ENCODE measurements around the gene RASA3.

Gene RASA3

GRCh38 chr13:114033541-114034315 lies 98.7 kb downstream of the RASA3 start:
- peaks cover 15% of the 10 kb centered on the region for H3K36me3 ChIP-seq (ENCODE audit: insufficient read depth, insufficient read length, low read length)
- TF ChIP-seq YY1 (IDR thresholded peaks at IDR 0.05; ENCODE audit: insufficient read depth, insufficient read length): no peak
- no peak for TF ChIP-seq ZNF274 (IDR thresholded peaks at IDR 0.05; ENCODE audit: low read depth, low read length)
- TF ChIP-seq SUZ12 (IDR thresholded peaks at IDR 0.05; ENCODE audit: extremely low read depth, insufficient read depth, insufficient read length): no peak
- no peak overlapping the region for H3K4me3 ChIP-seq (ENCODE audit: insufficient read length, low read depth)
- H3K27me3 ChIP-seq (ENCODE audit: insufficient read depth, insufficient read length): no peaks in the 10 kb centered on the region
- no peaks in the 10 kb centered on the region for H3K9me3 ChIP-seq (ENCODE audit: insufficient read depth, low read length)
- peaks cover 22% of the 10 kb centered on the region for H3K4me1 ChIP-seq (ENCODE audit: insufficient read depth, insufficient read length)
- DNase-seq (ENCODE audit: low read depth, low spot score): no peak
- H3K9ac ChIP-seq (ENCODE audit: insufficient read length, low read depth): no peak overlapping the region

GRCh38 chr13:114032126-114032799 lies 100.2 kb downstream of the RASA3 start:
- H3K36me3 ChIP-seq (ENCODE audit: insufficient read depth, insufficient read length, low read length): peaks cover 21% of the 10 kb centered on the region
- no peak for TF ChIP-seq YY1 (IDR thresholded peaks at IDR 0.05; ENCODE audit: insufficient read depth, insufficient read length)
- no peak for TF ChIP-seq SUZ12 (IDR thresholded peaks at IDR 0.05; ENCODE audit: extremely low read depth, insufficient read depth, insufficient read length)
- H3K9ac ChIP-seq (ENCODE audit: insufficient read length, low read depth): peak overlapping the region; percentile 58
- no peaks in the 10 kb centered on the region for H3K9me3 ChIP-seq (ENCODE audit: insufficient read depth, low read length)
- H3K4me3 ChIP-seq (ENCODE audit: insufficient read length, low read depth): no peak overlapping the region
- H3K4me1 ChIP-seq (ENCODE audit: insufficient read depth, insufficient read length): peaks cover 28% of the 10 kb centered on the region
- H3K27me3 ChIP-seq (ENCODE audit: insufficient read depth, insufficient read length): no peaks in the 10 kb centered on the region
- peak; percentile 22 for DNase-seq (ENCODE audit: low read depth, low spot score)

GRCh38 chr13:114031631-114032030 lies 100.8 kb downstream of the RASA3 start:
- TF ChIP-seq SUZ12 (IDR thresholded peaks at IDR 0.05; ENCODE audit: extremely low read depth, insufficient read depth, insufficient read length) (no peak), YY1 (IDR thresholded peaks at IDR 0.05; ENCODE audit: insufficient read depth, insufficient read length) (no peak), ZNF274 (IDR thresholded peaks at IDR 0.05; ENCODE audit: low read depth, low read length) (no peak)
- H3K27me3 ChIP-seq (ENCODE audit: insufficient read depth, insufficient read length): no peaks in the 10 kb centered on the region
- H3K9ac ChIP-seq (ENCODE audit: insufficient read length, low read depth): no peak overlapping the region
- H3K4me1 ChIP-seq (ENCODE audit: insufficient read depth, insufficient read length): peaks cover 23% of the 10 kb centered on the region
- H3K36me3 ChIP-seq (ENCODE audit: insufficient read depth, insufficient read length, low read length): peaks cover 27% of the 10 kb centered on the region
- no peak overlapping the region for H3K4me3 ChIP-seq (ENCODE audit: insufficient read length, low read depth)
- DNase-seq (ENCODE audit: low read depth, low spot score): no peak
- no peaks in the 10 kb centered on the region for H3K9me3 ChIP-seq (ENCODE audit: insufficient read depth, low read length)

- Histone ChIP-seq H3K36me3 (ENCODE audit: insufficient read depth, insufficient read length, low read length) (peaks cover 31% of the 10 kb centered on the region), H3K4me3 (ENCODE audit: insufficient read length, low read depth) (no peak overlapping the region), H3K27me3 (ENCODE audit: insufficient read depth, insufficient read length) (no peaks in the 10 kb centered on the region), H3K9ac (ENCODE audit: insufficient read length, low read depth) (no peak overlapping the region), H3K4me1 (ENCODE audit: insufficient read depth, insufficient read length) (peaks cover 27% of the 10 kb centered on the region), H3K9me3 (ENCODE audit: insufficient read depth, low read length) (no peaks in the 10 kb centered on the region)
- DNase-seq (ENCODE audit: low read depth, low spot score): no peak
- TF ChIP-seq YY1 (IDR thresholded peaks at IDR 0.05; ENCODE audit: insufficient read depth, insufficient read length) (no peak), SUZ12 (IDR thresholded peaks at IDR 0.05; ENCODE audit: extremely low read depth, insufficient read depth, insufficient read length) (no peak), ZNF274 (IDR thresholded peaks at IDR 0.05; ENCODE audit: low read depth, low read length) (no peak)
These were observed 101.5 kb downstream of the RASA3 start for GRCh38 chr13:114030666-114031610.

GRCh38 chr13:114029866-114030625 lies 102.4 kb downstream of the RASA3 start:
- Histone ChIP-seq H3K4me3 (ENCODE audit: insufficient read length, low read depth) (no peak overlapping the region), H3K9me3 (ENCODE audit: insufficient read depth, low read length) (no peaks in the 10 kb centered on the region), H3K9ac (ENCODE audit: insufficient read length, low read depth) (no peak overlapping the region), H3K36me3 (ENCODE audit: insufficient read depth, insufficient read length, low read length) (peaks cover 33% of the 10 kb centered on the region), H3K4me1 (ENCODE audit: insufficient read depth, insufficient read length) (peaks cover 31% of the 10 kb centered on the region), H3K27me3 (ENCODE audit: insufficient read depth, insufficient read length) (no peaks in the 10 kb centered on the region)
- no peak for TF ChIP-seq YY1 (IDR thresholded peaks at IDR 0.05; ENCODE audit: insufficient read depth, insufficient read length)
- no peak for TF ChIP-seq SUZ12 (IDR thresholded peaks at IDR 0.05; ENCODE audit: extremely low read depth, insufficient read depth, insufficient read length)
- TF ChIP-seq ZNF274 (IDR thresholded peaks at IDR 0.05; ENCODE audit: low read depth, low read length): no peak
- DNase-seq (ENCODE audit: low read depth, low spot score): no peak

GRCh38 chr13:114027826-114028225 lies 104.6 kb downstream of the RASA3 start:
- DNase-seq (ENCODE audit: low read depth, low spot score): no peak
- H3K27me3 ChIP-seq (ENCODE audit: insufficient read depth, insufficient read length): no peaks in the 10 kb centered on the region
- TF ChIP-seq YY1 (IDR thresholded peaks at IDR 0.05; ENCODE audit: insufficient read depth, insufficient read length): no peak
- no peak for TF ChIP-seq ZNF274 (IDR thresholded peaks at IDR 0.05; ENCODE audit: low read depth, low read length)
- no peak for TF ChIP-seq SUZ12 (IDR thresholded peaks at IDR 0.05; ENCODE audit: extremely low read depth, insufficient read depth, insufficient read length)
- no peak overlapping the region for H3K9ac ChIP-seq (ENCODE audit: insufficient read length, low read depth)
- H3K4me3 ChIP-seq (ENCODE audit: insufficient read length, low read depth): no peak overlapping the region
- H3K36me3 ChIP-seq (ENCODE audit: insufficient read depth, insufficient read length, low read length): peaks cover 48% of the 10 kb centered on the region
- H3K4me1 ChIP-seq (ENCODE audit: insufficient read depth, insufficient read length): peaks cover 33% of the 10 kb centered on the region
- H3K9me3 ChIP-seq (ENCODE audit: insufficient read depth, low read length): no peaks in the 10 kb centered on the region

Measured in NT2/D1 (cell line).